GM06990 (cell line): Measurements from ENCODE around the gene TMEM145.
A peak's percentile ranks its signal among the peaks of the same experiment; 100 is the strongest.

Experiments
- DNase-seq: peaks from one replicate; pipeline ENCODE4 v3.0.0-alpha.2; 2011; ENCODE audit not compliant: insufficient read length; ENCODE audit errors: extremely low read depth
- H3K27me3 ChIP-seq: replicated peaks from 2 replicates; pipeline ENCODE4 v1.6.0; 2011; ENCODE audit warnings: low read length; ENCODE audit not compliant: control insufficient read depth, insufficient read depth
- H3K36me3 ChIP-seq: 2 replicates; pipeline ENCODE4 v1.5.1; 2011; ENCODE audit warnings: low read length; ENCODE audit not compliant: control insufficient read depth, insufficient read depth
- H3K4me3 ChIP-seq: replicated peaks from 2 replicates; pipeline ENCODE4 v1.5.1; 2011; ENCODE audit warnings: low read depth, mild to moderate bottlenecking, control low read depth, low read length
- TF ChIP-seq, protein P1 (sequence below): IDR thresholded peaks from 2 replicates; pipeline ENCODE4 v1.5.1; 2011; ENCODE audit warnings: low read length, control low read depth, mild to moderate bottlenecking, inconsistent platforms; ENCODE audit not compliant: insufficient read depth, poor library complexity, severe bottlenecking

Gene TMEM145

DNA sequence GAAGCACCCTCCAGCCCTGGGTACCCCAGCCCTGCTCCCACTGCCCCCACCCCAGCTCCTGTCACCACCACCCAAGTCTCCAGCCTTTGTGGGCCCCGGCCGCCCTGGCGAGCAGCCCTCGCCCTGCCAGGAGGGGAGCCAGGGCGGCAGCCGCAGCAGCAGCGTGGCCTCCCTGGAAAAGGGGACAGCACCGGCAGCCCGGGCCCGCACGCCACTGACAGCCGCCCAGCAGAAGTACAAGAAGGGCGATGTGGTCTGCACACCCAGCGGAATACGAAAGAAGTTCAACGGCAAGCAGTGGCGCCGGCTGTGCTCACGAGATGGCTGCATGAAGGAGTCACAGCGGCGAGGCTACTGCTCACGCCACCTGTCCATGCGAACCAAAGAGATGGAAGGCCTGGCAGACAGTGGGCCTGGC is 40.1 kb upstream of the TMEM145 start:
- Histone ChIP-seq H3K36me3 (peaks cover 27% of the 10 kb centered on the region), H3K27me3 (no peaks in the 10 kb centered on the region), H3K4me3 (no peak overlapping the region)
- DNase-seq, result peak; percentile 12
- TF ChIP-seq, protein P1, sequence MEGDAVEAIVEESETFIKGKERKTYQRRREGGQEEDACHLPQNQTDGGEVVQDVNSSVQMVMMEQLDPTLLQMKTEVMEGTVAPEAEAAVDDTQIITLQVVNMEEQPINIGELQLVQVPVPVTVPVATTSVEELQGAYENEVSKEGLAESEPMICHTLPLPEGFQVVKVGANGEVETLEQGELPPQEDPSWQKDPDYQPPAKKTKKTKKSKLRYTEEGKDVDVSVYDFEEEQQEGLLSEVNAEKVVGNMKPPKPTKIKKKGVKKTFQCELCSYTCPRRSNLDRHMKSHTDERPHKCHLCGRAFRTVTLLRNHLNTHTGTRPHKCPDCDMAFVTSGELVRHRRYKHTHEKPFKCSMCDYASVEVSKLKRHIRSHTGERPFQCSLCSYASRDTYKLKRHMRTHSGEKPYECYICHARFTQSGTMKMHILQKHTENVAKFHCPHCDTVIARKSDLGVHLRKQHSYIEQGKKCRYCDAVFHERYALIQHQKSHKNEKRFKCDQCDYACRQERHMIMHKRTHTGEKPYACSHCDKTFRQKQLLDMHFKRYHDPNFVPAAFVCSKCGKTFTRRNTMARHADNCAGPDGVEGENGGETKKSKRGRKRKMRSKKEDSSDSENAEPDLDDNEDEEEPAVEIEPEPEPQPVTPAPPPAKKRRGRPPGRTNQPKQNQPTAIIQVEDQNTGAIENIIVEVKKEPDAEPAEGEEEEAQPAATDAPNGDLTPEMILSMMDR, result no peak

DNA sequence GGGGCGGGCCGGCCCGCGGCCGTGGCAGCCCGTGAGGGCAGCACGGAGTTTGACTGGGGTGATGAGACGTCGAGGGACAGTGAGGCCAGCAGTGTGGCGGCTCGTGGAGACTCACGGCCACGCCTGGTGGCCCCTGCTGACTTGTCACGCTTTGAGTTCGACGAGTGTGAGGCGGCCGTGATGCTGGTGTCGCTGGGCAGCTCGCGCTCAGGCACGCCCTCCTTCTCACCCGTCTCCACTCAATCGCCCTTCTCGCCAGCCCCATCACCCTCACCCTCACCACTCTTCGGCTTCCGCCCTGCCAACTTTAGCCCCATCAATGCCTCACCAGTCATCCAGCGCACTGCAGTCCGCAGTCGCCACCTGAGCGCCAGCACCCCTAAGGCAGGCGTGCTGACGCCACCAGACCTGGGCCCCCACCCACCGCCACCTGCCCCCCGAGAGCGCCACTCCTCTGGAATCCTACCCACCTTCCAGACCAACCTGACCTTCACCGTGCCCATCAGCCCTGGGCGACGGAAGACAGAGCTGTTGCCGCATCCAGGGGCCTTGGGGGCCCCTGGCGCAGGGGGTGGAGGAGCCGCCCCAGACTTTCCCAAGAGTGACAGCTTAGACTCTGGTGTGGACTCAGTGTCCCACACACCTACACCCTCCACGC is 39.6 kb upstream of the TMEM145 start:
- peak; percentile 9 for DNase-seq
- H3K4me3 ChIP-seq, result no peak overlapping the region
- H3K27me3 ChIP-seq, result no peaks in the 10 kb centered on the region
- H3K36me3 ChIP-seq, result peaks cover 27% of the 10 kb centered on the region
- TF ChIP-seq, protein P1, result no peak

DNA sequence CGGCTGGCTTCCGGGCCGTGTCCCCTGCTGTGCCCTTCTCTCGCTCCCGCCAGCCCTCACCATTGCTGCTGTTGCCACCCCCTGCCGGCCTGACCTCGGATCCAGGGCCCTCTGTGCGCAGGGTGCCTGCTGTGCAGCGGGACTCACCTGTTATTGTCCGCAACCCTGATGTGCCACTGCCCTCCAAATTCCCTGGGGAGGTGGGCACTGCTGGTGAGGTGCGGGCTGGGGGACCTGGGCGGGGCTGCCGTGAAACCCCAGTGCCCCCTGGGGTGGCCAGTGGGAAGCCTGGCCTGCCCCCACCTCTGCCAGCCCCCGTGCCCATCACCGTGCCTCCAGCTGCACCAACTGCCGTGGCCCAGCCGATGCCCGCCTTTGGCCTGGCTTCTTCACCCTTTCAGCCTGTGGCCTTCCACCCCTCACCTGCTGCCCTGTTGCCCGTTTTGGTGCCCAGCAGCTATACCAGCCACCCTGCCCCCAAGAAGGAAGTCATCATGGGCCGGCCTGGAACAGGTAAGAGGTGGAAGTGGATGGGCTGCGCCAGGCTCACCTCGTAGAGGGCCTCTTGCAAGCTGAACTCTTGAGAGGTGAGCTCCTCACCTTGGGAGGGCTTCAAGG is 38.9 kb upstream of the TMEM145 start:
- Histone ChIP-seq H3K36me3 (peaks cover 27% of the 10 kb centered on the region), H3K27me3 (no peaks in the 10 kb centered on the region), H3K4me3 (no peak overlapping the region)
- TF ChIP-seq, protein P1, result no peak
- DNase-seq, result peak; percentile 4

DNA sequence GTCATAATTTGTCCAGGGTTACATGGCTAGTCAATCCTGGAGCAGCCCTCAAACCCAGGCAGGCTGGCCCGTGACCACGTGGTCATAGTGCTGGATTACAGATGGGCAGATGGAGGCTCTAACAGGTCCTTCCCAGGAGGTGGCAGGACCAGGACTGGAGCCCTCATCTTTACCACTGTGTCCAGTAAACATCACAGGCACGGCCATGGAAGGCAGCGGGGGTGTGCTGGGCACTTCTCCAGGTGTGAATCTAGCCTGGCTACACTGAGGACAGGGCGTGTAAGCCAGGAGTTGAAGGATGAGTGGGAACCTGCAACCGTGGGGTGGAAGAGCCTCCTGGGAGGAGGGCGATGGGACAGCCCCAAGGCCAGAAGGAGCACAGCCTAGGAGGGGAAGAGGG is 38.0 kb upstream of the TMEM145 start:
- Histone ChIP-seq H3K4me3 (no peak overlapping the region), H3K36me3 (peaks cover 27% of the 10 kb centered on the region), H3K27me3 (no peaks in the 10 kb centered on the region)
- TF ChIP-seq, protein P1, result no peak
- peak; percentile 5 for DNase-seq

DNA sequence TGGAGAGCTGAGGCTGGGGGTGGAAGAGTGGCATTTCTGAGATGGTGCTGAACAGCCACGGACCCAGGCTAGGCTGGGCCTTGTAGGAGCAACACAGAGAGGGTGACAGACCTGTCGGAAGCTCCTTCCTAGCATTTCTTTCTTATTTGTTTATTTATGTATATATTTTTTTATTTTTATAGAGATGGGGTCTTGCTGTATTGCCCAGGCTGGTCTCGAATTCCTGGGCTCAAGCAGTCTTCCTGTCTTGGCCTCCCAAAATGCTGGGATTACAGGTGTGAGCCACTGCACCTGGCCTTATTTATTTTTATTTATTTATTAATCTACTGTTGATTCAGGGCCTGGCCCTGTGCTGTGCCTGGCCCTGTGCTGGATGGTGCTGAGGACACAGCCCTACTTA is 37.6 kb upstream of the TMEM145 start:
- H3K36me3 ChIP-seq, result peaks cover 27% of the 10 kb centered on the region
- H3K4me3 ChIP-seq, result no peak overlapping the region
- H3K27me3 ChIP-seq, result no peaks in the 10 kb centered on the region
- TF ChIP-seq, protein P1, result no peak
- DNase-seq, result no peak

DNA sequence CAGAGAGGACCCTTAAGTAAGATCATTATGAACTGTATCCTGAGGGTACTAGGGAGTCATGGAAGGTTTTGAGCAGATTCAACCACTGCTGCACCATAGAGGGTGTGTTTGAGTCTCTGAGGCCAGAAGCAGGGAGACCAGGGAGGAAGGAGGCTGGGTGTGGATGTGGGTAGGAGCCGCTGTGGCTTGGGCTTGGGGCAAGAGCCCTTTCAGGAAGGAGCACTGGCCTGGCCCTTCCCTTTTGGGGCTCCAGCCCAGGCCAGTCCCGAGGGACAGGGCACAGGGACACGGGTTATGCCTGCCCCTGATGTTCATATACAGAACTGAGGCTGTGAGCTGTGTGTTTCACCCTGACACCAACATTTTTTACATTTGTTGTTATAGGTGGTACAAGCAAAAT is 36.8 kb upstream of the TMEM145 start:
- Histone ChIP-seq H3K4me3 (no peak overlapping the region), H3K36me3 (peaks cover 27% of the 10 kb centered on the region), H3K27me3 (no peaks in the 10 kb centered on the region)
- peak; percentile 7 for DNase-seq
- TF ChIP-seq, protein P1, result no peak
